Osteocyte (in vitro differentiated cells): ENCODE results near the gene ZSCAN26. TPM values are rescaled to one million over a fixed set of nuclear protein-coding genes. Genes with fewer than 3 reads are reported as not detected.

Experiments used
- DNase-seq: peaks from one replicate; pipeline ENCODE4 v3.0.0; 2021; ENCODE audit warnings: mixed read lengths; ENCODE audit not compliant: unreplicated experiment; ENCODE audit errors: extremely low spot score
- H3K27ac Mint-ChIP-seq: one replicate; pipeline ENCODE4 v1.8.0; 2021; ENCODE audit warnings: mild to moderate bottlenecking, mixed read lengths; ENCODE audit not compliant: unreplicated experiment
- H3K27me3 Mint-ChIP-seq: one replicate; pipeline ENCODE4 v1.8.0; 2021; ENCODE audit warnings: mixed read lengths; ENCODE audit not compliant: unreplicated experiment
- H3K36me3 Mint-ChIP-seq: one replicate; pipeline ENCODE4 v1.8.0; 2021; ENCODE audit warnings: mixed read lengths; ENCODE audit not compliant: unreplicated experiment
- H3K4me1 Mint-ChIP-seq: one replicate; pipeline ENCODE4 v1.8.0; 2021; ENCODE audit warnings: mixed read lengths; ENCODE audit not compliant: unreplicated experiment
- H3K4me3 Mint-ChIP-seq: one replicate; pipeline ENCODE4 v1.8.0; 2021; ENCODE audit warnings: mild to moderate bottlenecking, moderate library complexity, mixed read lengths; ENCODE audit not compliant: unreplicated experiment
- H3K9me3 Mint-ChIP-seq: one replicate; pipeline ENCODE4 v1.8.0; 2021; ENCODE audit warnings: mixed read lengths; ENCODE audit not compliant: unreplicated experiment
- total RNA-seq: library from RNA; stranded (reverse); gene quantifications from 2 replicates; pipeline ENCODE4 v1.2.1, GENCODE V29; 2021
- TF ChIP-seq, protein P1 (sequence below): fragments of 200-600 bp; sonication (generic); IDR thresholded peaks from 2 replicates; pipeline ENCODE4 v1.5.0; 2021; ENCODE audit warnings: antibody characterized with exemption, mild to moderate bottlenecking, moderate library complexity

Gene ZSCAN26
- total RNA-seq, 1 donor from 2014 or later, result 19.8 TPM

DNA sequence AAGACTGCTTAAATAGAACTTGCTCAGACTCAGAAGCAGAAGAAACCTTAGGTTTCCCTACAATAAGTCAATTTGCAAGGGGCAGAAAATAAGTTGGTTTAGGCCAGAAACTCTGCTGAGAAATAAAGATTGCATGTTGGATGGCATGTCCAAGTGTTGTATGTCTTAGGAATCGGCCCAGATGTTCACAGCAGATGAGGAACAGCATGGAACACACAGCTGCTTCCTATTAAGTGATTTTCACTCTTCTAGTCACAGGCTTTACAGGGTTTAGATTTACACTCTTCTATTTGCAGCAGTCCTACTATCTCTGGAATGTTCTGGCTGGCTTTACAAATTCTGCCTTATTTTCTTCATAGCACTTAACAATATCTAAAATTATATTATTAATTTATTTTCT, 18.0 kb upstream of the ZSCAN26 start:
- no peaks in the 10 kb centered on the region for H3K27me3 Mint-ChIP-seq
- no peak overlapping the region for H3K27ac Mint-ChIP-seq
- peaks cover 37% of the 10 kb centered on the region for H3K36me3 Mint-ChIP-seq
- no peaks in the 10 kb centered on the region for H3K9me3 Mint-ChIP-seq
- peaks cover 21% of the 10 kb centered on the region for H3K4me1 Mint-ChIP-seq
- DNase-seq, result no peak
- TF ChIP-seq, protein P1, sequence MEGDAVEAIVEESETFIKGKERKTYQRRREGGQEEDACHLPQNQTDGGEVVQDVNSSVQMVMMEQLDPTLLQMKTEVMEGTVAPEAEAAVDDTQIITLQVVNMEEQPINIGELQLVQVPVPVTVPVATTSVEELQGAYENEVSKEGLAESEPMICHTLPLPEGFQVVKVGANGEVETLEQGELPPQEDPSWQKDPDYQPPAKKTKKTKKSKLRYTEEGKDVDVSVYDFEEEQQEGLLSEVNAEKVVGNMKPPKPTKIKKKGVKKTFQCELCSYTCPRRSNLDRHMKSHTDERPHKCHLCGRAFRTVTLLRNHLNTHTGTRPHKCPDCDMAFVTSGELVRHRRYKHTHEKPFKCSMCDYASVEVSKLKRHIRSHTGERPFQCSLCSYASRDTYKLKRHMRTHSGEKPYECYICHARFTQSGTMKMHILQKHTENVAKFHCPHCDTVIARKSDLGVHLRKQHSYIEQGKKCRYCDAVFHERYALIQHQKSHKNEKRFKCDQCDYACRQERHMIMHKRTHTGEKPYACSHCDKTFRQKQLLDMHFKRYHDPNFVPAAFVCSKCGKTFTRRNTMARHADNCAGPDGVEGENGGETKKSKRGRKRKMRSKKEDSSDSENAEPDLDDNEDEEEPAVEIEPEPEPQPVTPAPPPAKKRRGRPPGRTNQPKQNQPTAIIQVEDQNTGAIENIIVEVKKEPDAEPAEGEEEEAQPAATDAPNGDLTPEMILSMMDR, result no peak
- no peak overlapping the region for H3K4me3 Mint-ChIP-seq

- Mint-ChIP-seq H3K4me3 (peak overlapping the region; percentile 71), H3K9me3 (no peaks in the 10 kb centered on the region), H3K4me1 (peaks cover 21% of the 10 kb centered on the region), H3K27me3 (no peaks in the 10 kb centered on the region), H3K27ac (no peak overlapping the region), H3K36me3 (peaks cover 24% of the 10 kb centered on the region)
- TF ChIP-seq, protein P1, result no peak
- DNase-seq, result no peak
These were observed 16.2 kb upstream of the ZSCAN26 start for GRCh38 chr6:28250747-28251146.

GRCh38 chr6:28251661-28252008, 15.3 kb upstream of the ZSCAN26 start:
- Mint-ChIP-seq H3K4me3 (peak overlapping the region; percentile 98), H3K9me3 (no peaks in the 10 kb centered on the region), H3K27ac (peak overlapping the region; percentile 67), H3K4me1 (peaks cover 21% of the 10 kb centered on the region), H3K27me3 (no peaks in the 10 kb centered on the region), H3K36me3 (peaks cover 17% of the 10 kb centered on the region)
- no peak for DNase-seq
- TF ChIP-seq, protein P1, result no peak

DNA sequence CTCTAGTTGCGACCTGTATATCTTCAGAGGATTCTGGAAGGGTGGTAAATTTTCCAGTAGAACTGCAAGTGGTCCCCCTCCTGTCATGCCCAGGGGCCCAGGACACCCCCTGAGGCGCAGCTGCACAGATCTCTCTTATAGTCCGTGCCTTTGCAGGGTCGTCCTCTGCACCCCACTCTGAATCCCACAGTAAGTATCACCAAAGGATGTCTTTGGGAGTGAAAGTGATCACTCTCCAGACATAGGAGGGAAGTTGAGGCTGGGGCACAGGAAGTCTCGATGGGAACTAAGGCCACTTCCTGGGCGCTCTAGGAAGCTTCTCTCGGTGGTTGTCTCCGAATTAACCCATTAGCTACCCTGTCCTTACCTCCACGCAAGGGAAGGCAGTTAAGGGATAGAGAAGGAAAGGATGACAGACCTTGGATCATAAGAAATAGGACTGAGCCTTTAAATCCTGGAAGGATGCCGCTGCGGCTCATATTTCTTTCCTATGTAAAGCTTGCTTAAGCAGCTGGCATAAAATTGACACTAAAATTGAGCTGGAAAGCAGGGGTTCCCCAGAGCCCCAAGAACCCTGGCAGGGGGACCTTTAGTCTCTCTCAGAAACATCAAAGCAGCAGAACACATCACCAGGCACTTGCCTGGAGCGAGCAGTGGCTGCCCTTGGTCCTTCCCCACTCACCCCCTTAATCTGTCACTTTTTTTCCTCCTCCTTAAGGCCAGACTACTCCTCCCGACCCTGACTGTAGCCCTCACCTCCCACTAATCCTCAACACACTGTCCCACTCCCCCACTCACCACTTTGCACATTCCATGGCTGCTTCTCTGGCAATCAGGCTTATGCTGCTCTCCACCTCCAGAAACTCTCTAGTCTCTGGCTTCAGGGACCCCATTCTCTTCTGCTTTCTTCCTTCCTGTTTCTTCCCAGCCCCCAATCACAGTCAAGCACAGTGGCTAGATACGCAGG, 14.7 kb upstream of the ZSCAN26 start, which contains the start of gene ZKSCAN4:
TSS of gene ZKSCAN4 (minus strand) at position 261 of the 967 bp plus-strand sequence. CDS start 289 bp downstream, outside the sequence.
- Mint-ChIP-seq H3K9me3 (no peaks in the 10 kb centered on the region), H3K4me3 (peak within 1 kb of the TSS; percentile 98), H3K36me3 (peaks cover 11% of the 10 kb centered on the region), H3K4me1 (peaks cover 21% of the 10 kb centered on the region), H3K27ac (peak within 1 kb of the TSS; percentile 67), H3K27me3 (no peaks in the 10 kb centered on the region)
- TF ChIP-seq, protein P1, result no peak
- no peak for DNase-seq

- Mint-ChIP-seq H3K9me3 (no peaks in the 10 kb centered on the region), H3K36me3 (peaks cover 2% of the 10 kb centered on the region), H3K4me1 (peaks cover 21% of the 10 kb centered on the region), H3K27me3 (peaks cover 3% of the 10 kb centered on the region), H3K4me3 (no peak overlapping the region), H3K27ac (no peak overlapping the region)
- DNase-seq, result no peak
- TF ChIP-seq, protein P1, result no peak
These were observed 12.8 kb upstream of the ZSCAN26 start for GRCh38 chr6:28254121-28254519.
